Activated B cell treated with CpG ODN at 0.5 μM for 24 hours (primary cell): ENCODE data around the gene SYNJ2. TPM values are rescaled to one million over a fixed set of nuclear protein-coding genes. Genes with fewer than 3 reads are reported as not detected.

Source experiments
- ATAC-seq: fragments of 200-7000 bp; cut with Tn5 transposase; one replicate; pipeline ENCODE4 v1.10.0; 2021; ENCODE audit warnings: low read depth, mild to moderate bottlenecking, moderate library complexity
- CTCF ChIA-PET: fragments of 350-600 bp; sonication (Branson Sonifier 250); formaldehyde crosslinking; loops from one replicate; lab custom pipeline; 2021; ENCODE audit warnings: antibody characterized with exemption; lab: Charles Lee
- POLR2A ChIA-PET: fragments of 350-600 bp; sonication (Branson Sonifier 250); formaldehyde crosslinking; loops from one replicate; lab custom pipeline; 2021; ENCODE audit warnings: antibody characterized with exemption; lab: Charles Lee
- DNase-seq: peaks from one replicate; pipeline ENCODE4 v3.0.0; 2022
- H3K27ac Mint-ChIP-seq: one replicate; pipeline ENCODE4 v1.8.0; 2020; ENCODE audit warnings: mixed read lengths
- H3K27me3 Mint-ChIP-seq: one replicate; pipeline ENCODE4 v1.8.0; 2021; ENCODE audit warnings: mixed read lengths
- H3K36me3 Mint-ChIP-seq: one replicate; pipeline ENCODE4 v1.8.0; 2021; ENCODE audit warnings: low read depth, mixed read lengths
- H3K4me1 Mint-ChIP-seq: one replicate; pipeline ENCODE4 v1.8.0; 2021; ENCODE audit warnings: mixed read lengths
- H3K4me3 Mint-ChIP-seq: one replicate; pipeline ENCODE4 v1.8.0; 2020; ENCODE audit warnings: mild to moderate bottlenecking, mixed read lengths
- H3K9me3 Mint-ChIP-seq: one replicate; pipeline ENCODE4 v1.8.0; 2020; ENCODE audit warnings: mixed read lengths
- CTCF ChIP-seq: fragments of 200-600 bp; IDR thresholded peaks from one replicate; pipeline ENCODE4 v1.8.0; 2022; ENCODE audit warnings: antibody characterized with exemption, mild to moderate bottlenecking
- intact Hi-C: fragments of 100-400 bp; cut with micrococcal nuclease; formaldehyde crosslinking; loops from one replicate; pipeline ENCODE4 v1.15.1; 2024
- total RNA-seq: library from RNA; stranded (reverse); gene quantifications from 2 replicates; pipeline ENCODE4 v1.2.3, GENCODE V29; 2022

Gene SYNJ2
- total RNA-seq, 1 donor from 2014 or later, result 25.0 TPM

GRCh38 chr6:157990321-157991066 is 8.8 kb downstream of the SYNJ2 start:
- peak; percentile 89 for ATAC-seq
- TF ChIP-seq CTCF, result no peak
- H3K27me3 Mint-ChIP-seq, result no peaks in the 10 kb centered on the region
- H3K36me3 Mint-ChIP-seq, result no peaks in the 10 kb centered on the region
- H3K4me1 Mint-ChIP-seq, result peaks cover 32% of the 10 kb centered on the region
- ChIA-PET POLR2A (no interaction called here), CTCF (interaction anchor here (1.1 kb wide), 1 partner anchor 9 kb away, joined by 3 read pairs; the partner anchor contains the start of gene SYNJ2)
- no peaks in the 10 kb centered on the region for H3K9me3 Mint-ChIP-seq
- no peak for DNase-seq
- H3K4me3 Mint-ChIP-seq, result peak overlapping the region; percentile 81
- peak overlapping the region; percentile 82 for H3K27ac Mint-ChIP-seq
- intact Hi-C loops, result loop anchor here (1.0 to 2.0 kb wide), 2 partner anchors 9 to 36 kb away; partner anchors contain the start of gene SYNJ2

- peaks cover 32% of the 10 kb centered on the region for H3K4me1 Mint-ChIP-seq
- peak overlapping the region; percentile 81 for H3K4me3 Mint-ChIP-seq
- H3K27me3 Mint-ChIP-seq, result no peaks in the 10 kb centered on the region
Observed at GRCh38 chr6:157991067-157991432, 9.4 kb downstream of the SYNJ2 start.

GRCh38 chr6:157993076-157993475 is 11.4 kb downstream of the SYNJ2 start:
- Mint-ChIP-seq H3K4me1 (peaks cover 36% of the 10 kb centered on the region), H3K4me3 (no peak overlapping the region), H3K27me3 (no peaks in the 10 kb centered on the region), H3K9me3 (no peaks in the 10 kb centered on the region), H3K36me3 (no peaks in the 10 kb centered on the region), H3K27ac (no peak overlapping the region)
- ATAC-seq (no peak), DNase-seq (no peak)
- no peak for TF ChIP-seq CTCF
- ChIA-PET CTCF (interaction anchor here (1.4 kb wide), 1 partner anchor 79 kb away, joined by 3 read pairs; no protein-coding TSS in a partner anchor), POLR2A (no interaction called here)
- intact Hi-C loops, result no loop called here

More at GRCh38 chr6:157991067-157991432, 9.4 kb downstream of the SYNJ2 start:
- Mint-ChIP-seq H3K9me3 (no peaks in the 10 kb centered on the region), H3K36me3 (no peaks in the 10 kb centered on the region), H3K27ac (peak overlapping the region; percentile 82)
- ChIA-PET CTCF (no interaction called here), POLR2A (no interaction called here)
- intact Hi-C loops, result loop anchor here (2.0 kb wide), 1 partner anchor 36 kb away; no protein-coding TSS in a partner anchor
- DNase-seq (no peak), ATAC-seq (no peak)
- TF ChIP-seq CTCF, result no peak

GRCh38 chr6:157994125-157994795 is 12.6 kb downstream of the SYNJ2 start:
- H3K27me3 Mint-ChIP-seq, result no peaks in the 10 kb centered on the region
- DNase-seq, result no peak
- H3K9me3 Mint-ChIP-seq, result no peaks in the 10 kb centered on the region
- intact Hi-C loops, result no loop called here
- H3K4me3 Mint-ChIP-seq, result no peak overlapping the region
- CTCF ChIA-PET, result no interaction called here
- H3K36me3 Mint-ChIP-seq, result no peaks in the 10 kb centered on the region
- no peak for ATAC-seq
- no peak overlapping the region for H3K27ac Mint-ChIP-seq
- POLR2A ChIA-PET, result no interaction called here
- no peak for TF ChIP-seq CTCF
- peaks cover 31% of the 10 kb centered on the region for H3K4me1 Mint-ChIP-seq

- CTCF ChIA-PET, result no interaction called here
- H3K9me3 Mint-ChIP-seq, result no peaks in the 10 kb centered on the region
- intact Hi-C loops, result no loop called here
- POLR2A ChIA-PET, result no interaction called here
- DNase-seq, result no peak
- peaks cover 19% of the 10 kb centered on the region for H3K4me1 Mint-ChIP-seq
- ATAC-seq, result no peak
- H3K4me3 Mint-ChIP-seq, result no peak overlapping the region
- no peak overlapping the region for H3K27ac Mint-ChIP-seq
- no peaks in the 10 kb centered on the region for H3K27me3 Mint-ChIP-seq
- TF ChIP-seq CTCF, result no peak
- H3K36me3 Mint-ChIP-seq, result no peaks in the 10 kb centered on the region
Observed at GRCh38 chr6:157995458-157995857, 13.8 kb downstream of the SYNJ2 start.
